HTR-8/SVneo (cell line): ENCODE results near the gene ZNF8.
"Not testable (repeated sequence)": the region's sequence is repeated elsewhere in the genome, so short reads cannot be mapped to it uniquely, and the experiment has no call there.

Experiments used
- DNase-seq: peaks from one replicate; pipeline ENCODE4 v3.0.0; 2011; ENCODE audit warnings: low spot score, mixed read lengths; ENCODE audit not compliant: insufficient read length
- FAIRE-seq: peaks from 2 replicates; lab custom pipeline; 2011; peaks lifted over from hg19 to GRCh38; lab: Jason Lieb, UNC

Gene ZNF8

DNA sequence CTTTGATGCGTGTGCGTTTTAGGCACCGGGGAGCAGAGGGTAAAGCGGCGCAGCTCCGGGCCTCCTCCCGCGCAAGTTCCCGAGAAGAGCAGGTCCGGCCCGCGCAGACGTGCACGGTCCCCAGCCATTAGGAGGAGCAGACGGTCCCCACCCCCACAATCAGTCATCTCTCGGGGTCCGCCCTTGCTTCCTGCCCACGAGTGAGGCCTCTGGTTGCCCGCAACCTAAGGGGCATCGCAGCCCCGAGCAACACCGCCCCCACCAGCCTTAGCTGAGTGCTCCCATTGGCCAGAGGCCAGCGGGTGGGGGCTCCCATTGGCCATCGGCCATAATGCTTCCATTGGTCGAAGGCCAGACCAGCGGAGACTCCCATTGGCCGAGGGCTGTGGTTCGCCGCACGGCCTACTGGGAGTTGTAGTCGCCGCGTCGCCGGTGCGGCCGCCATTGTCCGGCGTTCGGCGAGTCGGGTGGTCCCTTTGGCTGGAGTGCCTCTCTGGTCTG lies at the start of gene ZNF8:
ZNF8 (plus strand) TSS at position 415 of the 501 bp plus-strand sequence. CDS start 127 bp downstream, outside the sequence.
- FAIRE-seq, result peak; percentile 96
- peak; percentile 99 for DNase-seq

DNA sequence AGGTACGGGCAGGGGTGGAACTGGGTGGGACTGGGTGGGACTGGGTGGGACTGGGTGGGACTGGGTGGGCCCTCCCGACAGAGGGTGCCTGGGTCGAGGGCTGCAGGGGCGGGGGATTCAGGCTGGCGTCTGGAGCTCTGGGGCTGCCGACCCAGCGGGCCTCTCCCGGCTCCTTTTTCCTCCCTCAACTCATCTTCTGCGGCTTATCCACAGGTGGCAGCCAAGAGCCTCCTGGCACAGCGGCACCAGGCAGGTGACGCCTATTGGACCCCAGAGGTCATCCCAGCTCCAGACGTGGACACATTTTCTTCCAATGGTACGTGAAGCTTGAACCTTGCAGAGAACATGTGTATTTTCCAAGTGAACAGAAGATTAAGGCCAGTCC lies 49.5 kb upstream of the ZNF8 start:
- no peak for FAIRE-seq
- peak; percentile 54 for DNase-seq

- FAIRE-seq (no peak), DNase-seq (no peak)
Observed at GRCh38 chr19:58237324-58237723, 41.4 kb upstream of the ZNF8 start.

- DNase-seq (no peak), FAIRE-seq (no peak)
Observed at GRCh38 chr19:58243351-58243750, 35.4 kb upstream of the ZNF8 start.

DNA sequence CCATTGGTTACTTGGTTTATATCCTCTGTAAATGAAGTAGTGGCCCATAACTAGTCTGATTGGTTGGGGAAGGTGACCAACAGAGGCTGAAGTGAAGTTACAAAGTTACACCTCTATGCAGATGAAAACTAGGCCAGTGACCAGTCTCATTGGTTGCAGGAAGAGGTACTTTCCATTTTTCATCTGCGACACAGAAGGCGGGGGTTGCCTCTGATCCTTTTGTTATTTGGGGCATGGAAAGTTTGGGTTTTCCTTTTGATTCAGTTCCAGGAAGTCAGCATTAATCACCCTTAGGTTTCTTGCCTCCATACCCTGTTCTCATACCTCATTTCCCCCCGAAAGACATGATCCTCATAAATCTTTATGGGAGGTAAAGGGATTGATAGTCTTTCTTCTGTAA lies 29.9 kb upstream of the ZNF8 start:
- no peak for FAIRE-seq
- no peak for DNase-seq

DNA sequence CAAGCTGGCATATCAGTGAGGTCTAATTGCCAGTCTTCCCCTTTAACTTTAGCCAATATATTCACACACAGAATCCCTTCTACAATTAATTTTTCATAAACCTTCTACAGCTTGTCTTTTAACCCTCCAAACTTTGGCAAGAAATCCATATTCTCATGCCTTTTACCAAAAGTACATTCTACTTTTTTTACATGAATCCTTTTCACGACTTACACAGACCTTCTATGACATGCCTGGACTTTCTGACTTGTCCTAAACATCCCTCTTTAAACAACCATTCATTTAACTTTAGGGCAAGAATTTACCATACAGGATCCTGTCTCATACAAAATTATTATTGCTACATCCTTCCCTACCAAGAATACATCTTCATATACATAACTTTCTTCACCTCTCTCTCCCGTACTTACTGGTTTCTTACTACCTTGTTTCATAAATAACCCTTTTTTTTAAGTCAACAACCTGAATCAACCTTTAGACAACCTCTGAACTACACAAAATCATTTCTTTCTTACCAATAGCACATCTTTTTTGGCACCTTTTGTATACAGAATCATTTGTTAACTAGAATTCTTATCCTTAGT lies 26.6 kb upstream of the ZNF8 start:
- DNase-seq (no peak), FAIRE-seq (no peak)

GRCh38 chr19:58258259-58258658 lies 20.5 kb upstream of the ZNF8 start:
- DNase-seq, FAIRE-seq: not testable (repeated sequence)

DNA sequence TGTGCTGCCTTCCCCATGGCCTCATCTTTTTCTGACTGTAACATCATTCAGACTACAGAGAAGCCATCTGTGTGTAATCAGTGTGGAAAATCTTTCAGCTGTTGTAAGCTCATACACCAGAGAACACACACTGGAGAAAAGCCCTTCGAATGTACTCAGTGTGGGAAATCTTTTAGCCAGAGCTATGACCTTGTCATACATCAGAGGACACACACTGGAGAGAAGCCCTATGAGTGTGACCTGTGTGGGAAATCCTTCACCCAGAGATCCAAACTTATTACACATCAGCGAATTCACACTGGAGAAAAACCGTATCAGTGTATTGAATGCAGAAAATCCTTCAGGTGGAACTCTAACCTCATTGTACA lies 17.2 kb upstream of the ZNF8 start:
- DNase-seq, result no peak
- no peak for FAIRE-seq

- FAIRE-seq, result no peak
- DNase-seq, result no peak
Observed at GRCh38 chr19:58261968-58262921, 16.5 kb upstream of the ZNF8 start.

- no peak for DNase-seq
- no peak for FAIRE-seq
Observed at GRCh38 chr19:58262922-58263296, 15.8 kb upstream of the ZNF8 start.

GRCh38 chr19:58265100-58265499 lies 13.7 kb upstream of the ZNF8 start:
- FAIRE-seq (no peak), DNase-seq (no peak)

DNA sequence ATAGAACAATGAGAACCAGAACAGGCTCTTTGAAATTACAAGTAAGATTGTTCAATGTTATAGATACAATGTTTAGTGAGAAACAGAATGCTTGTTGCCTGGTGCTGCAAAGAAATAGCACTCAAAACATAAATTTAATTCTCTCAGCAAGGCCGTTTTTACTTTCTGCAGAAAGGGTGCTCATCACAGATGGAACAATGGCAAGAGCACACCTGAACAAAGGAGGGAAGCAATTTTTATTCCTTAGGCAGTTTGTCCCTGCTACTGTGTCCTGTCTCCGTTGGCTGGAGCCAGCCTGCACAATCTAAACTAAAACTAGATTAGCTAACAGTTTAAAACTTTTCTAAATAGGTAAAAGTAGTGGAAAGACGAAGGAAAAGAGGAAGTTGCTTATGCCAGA lies 10.4 kb upstream of the ZNF8 start:
- no peak for FAIRE-seq
- DNase-seq, result no peak

DNA sequence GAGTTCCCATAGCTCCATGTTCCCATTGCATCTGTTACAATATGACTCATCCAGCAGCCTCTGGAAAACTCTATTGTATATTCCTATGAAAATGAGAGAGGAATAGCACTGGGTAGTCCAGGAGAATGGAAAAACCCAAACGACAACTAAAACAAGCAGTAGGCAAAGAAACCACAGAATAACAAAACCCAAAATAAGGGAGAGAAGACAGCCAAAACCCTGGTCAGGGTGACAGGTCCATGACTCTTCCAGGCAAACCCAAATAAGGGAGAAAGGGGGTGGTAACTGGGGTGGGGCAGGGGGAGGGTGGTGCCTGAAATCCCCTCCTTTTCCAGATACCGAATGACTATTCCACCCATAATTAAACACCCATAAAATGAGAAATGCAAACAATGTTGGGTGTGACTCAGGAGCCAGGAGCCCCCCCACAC lies 4.0 kb upstream of the ZNF8 start:
- no peak for FAIRE-seq
- peak; percentile 15 for DNase-seq

GRCh38 chr19:58275564-58275963 lies 3.2 kb upstream of the ZNF8 start:
- no peak for DNase-seq
- FAIRE-seq, result no peak

DNA sequence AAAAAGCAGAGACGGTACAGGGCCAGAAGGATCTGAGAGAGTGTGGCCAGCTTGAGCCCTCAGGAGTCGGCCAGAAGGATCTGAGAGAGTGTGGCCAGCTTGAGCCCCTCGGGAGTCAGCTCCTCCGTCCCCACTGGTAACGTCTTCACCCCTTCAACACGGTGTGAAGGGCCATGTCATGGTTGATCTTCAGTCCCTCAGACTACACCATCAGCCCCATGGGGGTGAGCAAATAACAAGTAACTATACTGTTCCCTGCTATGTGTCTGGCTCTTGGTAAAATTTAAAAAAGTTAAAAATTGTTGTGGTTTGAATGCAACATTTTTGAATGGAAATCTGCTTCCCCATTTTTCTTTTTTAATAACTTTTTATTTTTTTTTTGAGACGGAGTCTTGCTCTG lies 1.6 kb upstream of the ZNF8 start:
- DNase-seq (no peak), FAIRE-seq (no peak)

GRCh38 chr19:58277748-58278540 lies 811 bp upstream of the ZNF8 start:
- no peak for DNase-seq
- FAIRE-seq, result no peak

GRCh38 chr19:58279042-58279924 lies 528 bp downstream of the ZNF8 start:
- FAIRE-seq, result no peak
- DNase-seq, result peak; percentile 71

DNA sequence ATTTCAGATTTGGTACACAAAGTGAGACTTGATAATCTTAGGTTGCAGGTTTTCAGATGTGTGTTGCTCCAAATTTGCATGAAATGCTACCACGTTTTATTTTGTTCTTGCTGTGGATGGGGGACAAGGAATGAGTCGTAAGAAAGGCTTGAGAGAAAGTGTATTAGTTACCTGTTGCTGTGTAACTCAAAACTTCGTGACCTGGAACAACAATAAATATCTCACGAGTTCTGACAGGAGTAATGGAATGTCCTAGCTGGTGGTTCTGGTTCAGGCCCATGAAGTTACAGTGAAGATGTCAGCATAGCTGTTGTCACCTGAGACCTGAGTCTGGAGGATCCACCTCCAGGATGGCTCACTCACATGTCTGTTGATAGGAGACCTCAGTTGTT lies 1.2 kb downstream of the ZNF8 start:
- no peak for DNase-seq
- no peak for FAIRE-seq

- no peak for DNase-seq
- FAIRE-seq, result no peak
Observed at GRCh38 chr19:58284199-58284598, 5.4 kb downstream of the ZNF8 start.

- DNase-seq (no peak), FAIRE-seq (no peak)
Observed at GRCh38 chr19:58291943-58292342, 13.2 kb downstream of the ZNF8 start.
